Body of pancreas (tissue), 4 donors: ENCODE measurements around the gene GAB2. TPM values are rescaled to one million over a fixed set of nuclear protein-coding genes. Genes with fewer than 3 reads are reported as not detected.
"Not testable (repeated sequence)": the region's sequence is repeated elsewhere in the genome, so short reads cannot be mapped to it uniquely, and the experiment has no call there.

Source experiments
- ATAC-seq: fragments of 150-250 bp; one replicate; pipeline ENCODE4 v1.9.1; 2016
- DNase-seq, 4 donors: peaks; one replicate each; pipeline ENCODE4 v3.0.0-alpha.2; 2019
- H3K27ac ChIP-seq, 4 donors: fragments of 200-600 bp; sonication (generic); 1 replicate in 3 of 4; 2 replicates in 1 of 4; pipeline versions ENCODE4 v1.5.1 to v1.6.1; 2016 to 2019; ENCODE audit warnings: mild to moderate bottlenecking in 1 of 4, mixed read lengths in 1 of 4, moderate library complexity in 1 of 4
- H3K27me3 ChIP-seq, 2 donors: fragments of 200-600 bp; sonication (generic); one replicate each; pipeline ENCODE4 v1.6.0; 2016; ENCODE audit warnings: mild to moderate bottlenecking in 1 of 2
- H3K36me3 ChIP-seq, 2 donors: fragments of 200-600 bp; sonication (generic); replicated peaks in 1 of 2; 2 replicates each; pipeline ENCODE4 v1.5.1; 2016; ENCODE audit warnings: low read depth in 2 of 2; ENCODE audit not compliant: insufficient read depth in 1 of 2
- H3K4me1 ChIP-seq: fragments of 200-600 bp; sonication (generic); one replicate; pipeline ENCODE4 v1.6.0; 2016
- H3K4me3 ChIP-seq, 2 donors: fragments of 200-600 bp; sonication (generic); 1 replicate in 1 of 2; 2 replicates in 1 of 2; pipeline ENCODE4 v1.5.1; 2016 to 2019
- H3K9me3 ChIP-seq, 3 donors: fragments of 200-600 bp; sonication (generic); 1 replicate in 2 of 3; 2 replicates in 1 of 3; pipeline ENCODE4 v1.5.1; 2016
- POLR2A ChIP-seq, 3 donors: fragments of 450-650 bp; IDR thresholded peaks; one replicate each; pipeline ENCODE4 v1.6.1; 2016; ENCODE audit warnings: antibody characterized with exemption in 3 of 3, mild to moderate bottlenecking in 2 of 3
- WGBS, 2 donors: methylation state at CpG; one replicate each; pipeline ENCODE4 v1.1.5; 2017; 5-methylcytosine and 5-hydroxymethylcytosine counted together
- intact Hi-C: fragments of 100-400 bp; cut with DNase I; formaldehyde crosslinking; loops from one replicate; pipeline ENCODE4 v1.15.1; 2023
- total RNA-seq, 2 donors: library from RNA; depleted of rRNA; stranded (reverse); fragments of >200 nt; gene quantifications; one replicate each; pipeline ENCODE4 v1.1.0, GENCODE V29; 2016
- TF ChIP-seq, protein P1 (sequence below), 7 experiments: fragments of 450-650 bp in 4 of 7; fragments of 200-600 bp in 3 of 7; sonication (generic) in 3 of 7; IDR thresholded peaks; one replicate each; pipeline ENCODE4 v1.5.1; 2016 to 2019; ENCODE audit warnings: antibody characterized with exemption in 7 of 7

Gene GAB2
- total RNA-seq, 2 donors from 2014 or later: 6.9 to 16.9 TPM

DNA sequence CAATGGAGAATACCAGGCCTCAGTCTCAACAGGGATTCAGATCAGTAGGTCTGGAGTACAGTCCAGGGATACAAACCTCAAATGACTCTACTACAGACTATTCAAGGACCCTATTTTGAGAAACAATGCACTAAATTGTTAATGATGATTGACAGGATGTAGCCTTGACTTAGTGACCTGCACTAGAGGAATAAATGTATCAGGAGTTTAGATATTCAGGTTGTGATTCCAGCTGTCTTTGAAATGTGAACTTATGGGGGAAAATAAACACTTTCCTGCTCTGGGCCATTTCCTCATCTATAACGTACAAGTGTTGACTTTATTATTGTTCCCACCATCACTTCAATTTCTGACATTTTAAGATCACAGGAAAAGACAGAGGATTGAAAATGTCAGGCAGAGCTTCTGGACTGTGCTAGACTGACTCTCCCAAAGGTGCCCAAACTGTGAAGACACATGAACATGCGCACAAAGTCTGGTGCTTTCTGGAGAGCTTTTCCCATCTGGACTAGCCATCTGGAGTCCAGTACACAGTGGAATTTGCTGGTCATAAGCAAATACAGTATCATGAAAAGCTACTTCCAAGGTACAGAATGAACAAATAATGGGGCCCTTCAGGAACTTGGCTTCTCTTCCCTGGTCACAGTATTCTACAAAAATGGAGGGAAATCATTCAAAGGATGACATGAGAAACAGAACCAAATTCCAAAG, 118.5 kb downstream of the GAB2 start:
- Histone ChIP-seq H3K4me3 (no peak overlapping the region), H3K27ac (no peak overlapping the region), H3K4me1 (peaks cover 5% of the 10 kb centered on the region), H3K9me3 (no peaks in the 10 kb centered on the region), H3K36me3 (no peaks in the 10 kb centered on the region), H3K27me3 (no peaks in the 10 kb centered on the region)
- no peak for TF ChIP-seq POLR2A (IDR thresholded peaks at IDR 0.05)
- TF ChIP-seq, protein P1, sequence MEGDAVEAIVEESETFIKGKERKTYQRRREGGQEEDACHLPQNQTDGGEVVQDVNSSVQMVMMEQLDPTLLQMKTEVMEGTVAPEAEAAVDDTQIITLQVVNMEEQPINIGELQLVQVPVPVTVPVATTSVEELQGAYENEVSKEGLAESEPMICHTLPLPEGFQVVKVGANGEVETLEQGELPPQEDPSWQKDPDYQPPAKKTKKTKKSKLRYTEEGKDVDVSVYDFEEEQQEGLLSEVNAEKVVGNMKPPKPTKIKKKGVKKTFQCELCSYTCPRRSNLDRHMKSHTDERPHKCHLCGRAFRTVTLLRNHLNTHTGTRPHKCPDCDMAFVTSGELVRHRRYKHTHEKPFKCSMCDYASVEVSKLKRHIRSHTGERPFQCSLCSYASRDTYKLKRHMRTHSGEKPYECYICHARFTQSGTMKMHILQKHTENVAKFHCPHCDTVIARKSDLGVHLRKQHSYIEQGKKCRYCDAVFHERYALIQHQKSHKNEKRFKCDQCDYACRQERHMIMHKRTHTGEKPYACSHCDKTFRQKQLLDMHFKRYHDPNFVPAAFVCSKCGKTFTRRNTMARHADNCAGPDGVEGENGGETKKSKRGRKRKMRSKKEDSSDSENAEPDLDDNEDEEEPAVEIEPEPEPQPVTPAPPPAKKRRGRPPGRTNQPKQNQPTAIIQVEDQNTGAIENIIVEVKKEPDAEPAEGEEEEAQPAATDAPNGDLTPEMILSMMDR (IDR thresholded peaks at IDR 0.05): no peak
- 53 to 62% methylated on average over 2 of the region's 2 CpGs for WGBS, 2 donors
- ATAC-seq: no peak
- intact Hi-C loops: no loop called here
- DNase-seq: no peak

DNA sequence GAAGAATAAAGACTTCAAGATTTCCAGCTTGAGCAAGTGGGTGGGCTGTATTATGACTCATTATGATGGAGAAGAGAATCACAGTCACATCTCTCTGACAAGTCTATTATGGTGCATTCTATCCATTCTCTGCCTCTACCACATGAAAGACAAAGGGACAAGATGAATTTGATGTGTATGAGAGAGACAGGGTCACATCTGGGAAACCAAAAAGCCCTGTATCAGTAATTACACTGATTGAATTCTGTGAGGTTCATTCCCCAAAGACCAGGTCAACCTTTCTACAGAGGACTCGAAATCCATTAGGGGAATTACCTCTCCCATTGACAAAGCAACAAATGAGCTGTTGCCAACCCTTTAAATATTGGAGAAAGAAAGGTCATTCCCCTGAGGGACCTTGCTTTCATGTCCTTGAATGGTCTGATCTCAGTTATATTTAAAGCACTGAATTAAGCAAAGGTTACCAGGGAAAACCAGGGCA, 119.3 kb downstream of the GAB2 start:
- WGBS, 2 donors: 73 to 88% methylated on average over 1 of the region's 1 CpG
- intact Hi-C loops: no loop called here
- no peak for DNase-seq
- no peaks in the 10 kb centered on the region for H3K9me3 ChIP-seq
- no peak for TF ChIP-seq POLR2A (IDR thresholded peaks at IDR 0.05)
- TF ChIP-seq, protein P1 (IDR thresholded peaks at IDR 0.05): no peak
- H3K4me1 ChIP-seq: peaks cover 5% of the 10 kb centered on the region
- H3K27me3 ChIP-seq: no peaks in the 10 kb centered on the region
- no peak for ATAC-seq
- no peak overlapping the region for H3K4me3 ChIP-seq
- no peak overlapping the region for H3K27ac ChIP-seq
- no peaks in the 10 kb centered on the region for H3K36me3 ChIP-seq

DNA sequence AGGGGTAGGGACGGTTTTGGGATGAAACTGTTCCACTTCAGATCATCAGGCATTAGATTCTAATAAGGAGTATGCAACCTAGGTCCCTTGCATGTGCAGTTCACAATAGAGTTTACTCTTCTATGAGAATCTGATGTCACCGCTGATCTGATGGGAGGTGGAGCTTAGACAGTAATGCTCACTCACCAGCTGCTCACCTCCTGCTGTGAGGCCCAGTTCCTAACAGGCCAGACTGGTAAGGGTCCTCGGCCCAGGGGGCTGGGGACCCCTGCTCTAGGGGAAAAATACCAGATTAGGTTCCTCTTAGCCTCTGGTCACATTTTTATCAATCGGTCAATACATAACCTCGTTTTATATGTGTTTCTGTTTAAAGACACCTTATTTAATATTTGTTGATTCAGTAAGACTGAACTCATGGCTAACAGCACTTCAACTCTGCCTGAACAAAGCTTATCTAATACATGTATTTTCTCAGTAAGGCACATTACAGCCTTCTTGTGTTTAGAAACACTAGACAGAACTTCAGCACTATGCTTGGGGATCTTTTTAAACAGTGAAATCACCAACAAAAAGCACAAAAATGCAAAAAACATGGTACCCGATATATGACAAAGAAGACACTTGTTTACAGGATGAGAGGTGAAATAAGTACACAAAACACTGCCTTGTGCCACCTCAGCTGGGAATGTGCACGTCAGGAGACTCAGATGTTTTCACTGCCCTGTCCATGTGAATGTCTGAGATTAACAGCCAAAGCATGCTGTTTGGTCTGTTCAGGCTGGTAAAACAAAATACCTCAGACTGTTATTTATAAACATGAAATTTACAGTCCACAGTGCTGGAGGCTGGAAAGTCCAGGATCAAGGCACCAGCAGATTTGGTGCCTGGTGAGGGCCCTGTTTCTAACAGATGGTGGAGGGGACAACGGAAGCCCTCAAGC, 121.4 kb downstream of the GAB2 start:
- intact Hi-C loops: no loop called here
- no peak overlapping the region for H3K4me3 ChIP-seq
- DNase-seq (no peak), ATAC-seq (no peak)
- no peaks in the 10 kb centered on the region for H3K27me3 ChIP-seq
- no peak overlapping the region for H3K27ac ChIP-seq
- WGBS, 2 donors: 84 to 85% methylated on average over 8 of the region's 8 CpGs
- H3K36me3 ChIP-seq: no peaks in the 10 kb centered on the region
- peaks cover 5% of the 10 kb centered on the region for H3K4me1 ChIP-seq
- TF ChIP-seq, protein P1 (IDR thresholded peaks at IDR 0.05): no peak
- TF ChIP-seq POLR2A (IDR thresholded peaks at IDR 0.05): no peak
- H3K9me3 ChIP-seq: no peaks in the 10 kb centered on the region

DNA sequence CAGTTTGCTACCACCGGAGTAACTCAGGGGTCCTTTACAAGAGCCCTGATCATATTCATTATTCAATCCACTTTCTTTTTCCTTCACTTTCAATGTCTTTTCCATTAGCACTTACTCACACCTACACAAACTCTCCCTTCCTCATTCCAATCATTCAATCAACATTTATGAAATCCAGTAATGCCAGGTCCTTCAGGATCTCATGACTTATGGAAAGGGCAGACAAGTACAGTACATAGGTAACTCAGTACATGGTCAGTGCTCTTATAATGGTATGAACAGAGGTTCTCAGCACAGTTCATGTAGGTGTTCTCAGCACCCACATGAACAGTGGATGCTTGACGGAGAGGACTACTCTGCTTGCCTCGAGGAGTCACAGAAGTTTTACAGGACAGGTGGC, 122.3 kb downstream of the GAB2 start:
- intact Hi-C loops: no loop called here
- WGBS, 2 donors: 91 to 98% methylated on average over 3 of the region's 3 CpGs
- Histone ChIP-seq H3K9me3 (no peaks in the 10 kb centered on the region), H3K4me1 (peaks cover 5% of the 10 kb centered on the region), H3K27me3 (no peaks in the 10 kb centered on the region), H3K27ac (no peak overlapping the region), H3K4me3 (no peak overlapping the region), H3K36me3 (no peaks in the 10 kb centered on the region)
- no peak for DNase-seq
- TF ChIP-seq, protein P1 (IDR thresholded peaks at IDR 0.05): no peak
- no peak for TF ChIP-seq POLR2A (IDR thresholded peaks at IDR 0.05)
- no peak for ATAC-seq

DNA sequence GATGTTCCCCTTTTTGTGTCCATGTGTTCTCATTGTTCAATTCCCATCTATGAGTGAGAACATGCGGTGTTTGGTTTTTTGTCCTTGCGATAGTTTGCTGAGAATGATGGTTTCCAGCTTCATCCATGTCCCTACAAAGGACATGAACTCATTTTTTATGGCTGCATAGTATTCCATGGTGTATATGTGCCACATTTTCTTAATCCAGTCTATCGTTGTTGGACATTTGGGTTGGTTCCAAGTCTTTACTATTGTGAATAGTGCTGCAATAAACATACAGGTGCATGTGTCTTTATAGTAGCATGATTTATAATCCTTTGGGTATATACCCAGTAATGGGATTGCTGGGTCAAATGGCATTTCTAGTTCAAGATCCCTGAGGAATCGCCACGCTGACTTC, 123.5 kb downstream of the GAB2 start:
- H3K36me3 ChIP-seq, H3K4me1 ChIP-seq, H3K9me3 ChIP-seq, H3K27me3 ChIP-seq, ATAC-seq, H3K4me3 ChIP-seq, H3K27ac ChIP-seq, intact Hi-C loops, DNase-seq: not testable (repeated sequence)
- WGBS, 2 donors: 93 to 99% methylated on average over 5 of the region's 5 CpGs
